Fibroblast of skin of right biceps (primary cell): ENCODE data around the gene IRF7.

Experiments
- DNase-seq: peaks from one replicate; pipeline ENCODE4 v3.0.0-alpha.2; 2013

IRF7 gene

GRCh38 chr11:640021-640706 is 24.4 kb upstream of the IRF7 start:
- DNase-seq: no peak

DNA sequence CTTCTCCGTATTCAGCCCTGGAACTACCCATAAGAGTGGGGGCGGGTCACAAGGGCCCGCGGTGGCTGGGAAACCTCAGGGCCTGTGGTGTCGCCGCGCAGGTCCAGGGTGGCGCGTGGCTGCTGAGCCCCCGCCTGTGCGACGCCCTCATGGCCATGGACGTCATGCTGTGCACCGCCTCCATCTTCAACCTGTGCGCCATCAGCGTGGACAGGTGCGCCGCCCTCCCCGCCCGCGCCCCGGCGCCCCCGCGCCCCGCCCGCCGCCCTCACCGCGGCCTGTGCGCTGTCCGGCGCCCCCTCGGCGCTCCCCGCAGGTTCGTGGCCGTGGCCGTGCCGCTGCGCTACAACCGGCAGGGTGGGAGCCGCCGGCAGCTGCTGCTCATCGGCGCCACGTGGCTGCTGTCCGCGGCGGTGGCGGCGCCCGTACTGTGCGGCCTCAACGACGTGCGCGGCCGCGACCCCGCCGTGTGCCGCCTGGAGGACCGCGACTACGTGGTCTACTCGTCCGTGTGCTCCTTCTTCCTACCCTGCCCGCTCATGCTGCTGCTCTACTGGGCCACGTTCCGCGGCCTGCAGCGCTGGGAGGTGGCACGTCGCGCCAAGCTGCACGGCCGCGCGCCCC is 23.7 kb upstream of the IRF7 start:
- DNase-seq: no peak

DNA sequence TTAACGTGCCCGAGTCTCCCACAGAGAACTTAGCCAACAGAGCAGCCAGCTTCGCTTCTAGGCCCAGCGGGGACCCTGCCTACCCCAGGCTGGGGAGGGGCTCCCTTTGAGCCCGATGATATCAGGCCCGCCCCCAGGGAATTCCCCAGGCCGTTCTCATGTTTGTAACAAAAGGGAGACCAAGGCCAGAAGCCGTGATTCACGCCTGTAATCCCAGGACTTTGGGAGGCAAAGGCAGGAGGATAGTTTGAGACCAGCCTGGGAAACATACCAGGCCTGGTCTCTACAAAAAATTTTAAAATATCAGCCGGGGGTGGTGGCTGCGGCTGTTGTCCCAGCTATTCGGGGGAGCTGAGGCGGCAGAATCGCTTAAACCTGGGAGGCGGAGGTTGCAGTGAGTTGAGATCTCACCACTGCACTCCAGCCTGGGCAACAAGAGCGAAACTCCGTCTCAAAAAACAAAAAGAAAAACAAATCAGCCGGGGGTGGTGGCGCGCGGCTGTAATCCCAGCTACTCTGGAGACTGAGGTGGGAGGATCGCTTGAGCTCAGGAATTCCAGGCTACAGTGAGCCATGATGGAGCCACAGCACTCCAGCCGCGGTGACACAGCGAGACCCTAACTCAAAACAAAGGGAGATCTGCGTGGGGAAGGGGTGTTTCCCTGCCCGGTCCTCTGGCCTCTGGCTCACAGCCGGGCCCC is 23.0 kb upstream of the IRF7 start:
- DNase-seq: peak; percentile 25

DNA sequence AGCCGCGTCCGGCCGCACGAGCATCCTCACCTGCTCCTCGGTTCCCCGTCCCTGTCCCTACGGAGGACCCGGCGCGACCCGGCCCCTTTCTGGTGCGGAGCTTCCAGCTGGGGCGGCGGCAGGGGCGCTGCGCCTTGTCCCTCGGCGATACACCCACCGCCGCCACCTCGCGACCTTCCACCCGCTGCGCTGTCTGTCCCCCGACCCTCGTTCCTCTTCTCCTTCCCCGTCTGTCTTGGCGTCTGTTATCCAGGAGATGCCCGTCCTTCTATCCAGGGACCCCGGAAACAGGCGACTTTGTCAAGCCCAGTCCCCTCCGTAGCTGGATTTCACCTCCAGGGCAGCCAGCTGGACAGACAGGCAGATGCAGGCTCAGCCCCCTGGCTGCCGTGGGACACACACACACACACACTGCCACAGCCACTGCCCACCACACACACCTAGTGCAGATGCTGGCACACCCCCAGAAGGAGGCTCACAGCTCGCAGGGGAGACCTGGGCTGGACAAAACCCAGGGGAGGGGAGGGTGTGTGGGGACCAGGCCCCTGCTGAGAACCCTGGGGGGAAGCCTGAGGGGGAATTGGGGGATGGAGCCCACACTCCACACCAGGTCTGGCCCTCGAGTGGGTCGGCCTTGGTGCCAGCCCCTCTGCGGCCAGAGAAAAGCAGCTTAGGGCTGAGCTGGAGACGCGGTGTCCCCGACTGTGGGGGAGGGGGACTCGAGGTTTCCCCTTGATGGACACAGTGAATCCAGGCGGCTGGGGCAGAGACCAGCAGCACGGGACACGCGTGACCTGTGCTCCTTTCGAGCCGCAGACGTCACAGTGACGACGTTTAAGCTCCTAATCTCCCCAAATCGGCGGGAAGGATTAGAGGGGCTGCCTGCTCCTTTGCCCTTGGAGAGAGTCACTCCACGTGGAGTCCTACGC is 22.1 kb upstream of the IRF7 start:
- no peak for DNase-seq

GRCh38 chr11:637333-637592 is 21.5 kb upstream of the IRF7 start:
- DNase-seq: no peak

DNA sequence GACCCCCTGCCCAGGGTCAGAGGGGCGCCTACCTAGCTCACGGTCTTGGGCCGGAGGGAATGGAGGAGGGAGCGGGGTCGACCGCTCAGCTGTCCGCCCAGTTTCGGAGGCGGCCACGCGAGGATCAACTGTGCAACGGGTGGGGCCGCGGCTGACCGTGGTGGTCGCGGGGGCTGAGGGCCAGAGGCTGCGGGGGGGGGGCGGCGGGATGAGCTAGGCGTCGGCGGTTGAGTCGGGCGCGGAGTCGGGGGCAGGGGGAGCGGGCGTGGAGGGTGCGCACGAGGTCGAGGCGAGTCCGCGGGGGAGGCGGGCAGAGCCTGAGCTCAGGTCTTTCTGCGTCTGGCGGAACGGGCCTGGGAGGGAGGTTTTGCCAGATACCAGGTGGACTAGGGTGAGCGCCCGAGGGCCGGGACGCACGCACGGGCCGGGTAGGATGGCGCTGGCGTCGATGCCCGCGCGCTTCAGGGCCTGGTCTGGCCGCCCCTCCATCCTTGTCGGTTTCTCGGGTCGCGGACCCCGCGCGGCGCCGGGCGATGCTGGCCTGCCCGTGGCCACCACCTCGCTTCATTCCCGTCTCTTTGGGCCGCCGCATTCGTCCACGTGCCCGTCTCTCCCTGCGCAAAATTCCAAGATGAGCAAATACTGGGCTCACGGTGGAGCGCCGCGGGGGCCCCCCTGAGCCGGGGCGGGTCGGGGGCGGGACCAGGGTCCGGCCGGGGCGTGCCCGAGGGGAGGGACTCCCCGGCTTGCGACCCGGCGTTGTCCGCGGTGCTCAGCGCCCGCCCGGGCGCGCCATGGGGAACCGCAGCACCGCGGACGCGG is 21.0 kb upstream of the IRF7 start, which contains the start of gene DRD4:
TSS of gene DRD4 (plus strand) at position 759 of the 822 bp plus-strand sequence. CDS start at position 795, 36 bp downstream.
- peak; percentile 28 for DNase-seq

DNA sequence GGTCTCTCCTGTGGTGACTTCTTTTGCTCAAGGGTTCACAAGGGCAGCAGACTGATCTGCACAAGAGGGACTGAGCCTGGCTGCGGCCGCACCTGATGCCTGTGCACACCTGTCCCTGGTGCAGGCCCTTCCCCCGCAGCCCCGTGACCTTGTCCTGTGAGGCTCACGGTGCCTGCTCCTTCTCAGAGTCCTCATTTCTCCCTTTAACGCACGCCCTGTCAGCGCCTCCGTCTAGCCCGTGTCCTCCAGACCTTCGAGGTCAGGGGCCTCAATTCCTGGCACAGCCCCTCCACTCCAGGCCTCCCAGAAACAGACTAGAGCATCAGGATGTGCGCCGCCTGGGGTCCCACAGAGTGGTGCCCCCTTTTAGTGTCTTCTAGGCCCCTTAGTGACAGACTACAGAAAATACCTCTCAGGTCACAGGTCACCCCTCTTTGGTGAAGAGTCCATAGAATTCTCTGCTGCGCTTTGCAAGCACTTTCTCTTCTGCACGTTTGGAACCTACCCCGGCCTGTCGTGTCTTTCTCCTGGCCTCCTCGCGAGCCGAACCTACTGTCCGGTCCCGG is 20.3 kb upstream of the IRF7 start:
- DNase-seq: no peak

DNA sequence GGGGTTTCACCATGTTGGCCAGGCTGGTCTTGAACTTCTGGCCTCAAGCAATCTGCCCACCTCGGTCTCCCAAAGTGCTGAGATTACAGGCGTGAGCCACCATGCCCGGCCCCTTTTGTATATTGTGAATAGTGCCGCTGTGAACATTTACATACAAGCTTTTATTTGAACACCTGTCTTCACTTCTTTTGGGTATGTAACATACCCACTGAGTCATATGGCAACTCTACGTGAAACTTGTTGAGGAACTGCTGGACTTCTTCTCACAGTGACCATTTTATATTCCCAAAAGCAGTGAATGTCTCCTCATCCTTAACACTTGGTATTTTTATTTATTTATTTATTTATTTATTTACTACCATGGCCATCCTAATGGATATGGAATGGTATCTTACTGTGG is 15.1 kb upstream of the IRF7 start:
- no peak for DNase-seq

GRCh38 chr11:629237-629583 is 13.5 kb upstream of the IRF7 start:
- DNase-seq: no peak

DNA sequence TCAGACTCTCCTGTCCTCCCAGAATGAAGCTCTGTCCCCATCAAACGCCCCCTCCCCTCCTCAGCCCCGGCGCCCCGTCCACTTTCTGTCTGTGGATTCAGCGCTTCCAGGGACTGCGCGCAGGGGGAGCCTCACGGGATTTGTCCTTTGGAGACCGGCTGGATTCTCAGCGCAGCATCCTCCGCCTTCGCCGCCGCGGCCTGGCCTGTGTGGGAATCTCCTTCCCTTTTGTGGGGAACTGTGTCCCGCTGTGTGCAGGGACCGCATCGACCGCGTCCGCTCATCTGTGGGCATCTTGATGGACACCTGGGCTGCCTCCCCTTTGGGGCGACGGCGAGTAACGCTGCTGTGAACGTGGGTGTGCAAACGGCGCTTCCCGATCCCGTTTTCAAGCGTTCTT is 12.3 kb upstream of the IRF7 start:
- DNase-seq: no peak

DNA sequence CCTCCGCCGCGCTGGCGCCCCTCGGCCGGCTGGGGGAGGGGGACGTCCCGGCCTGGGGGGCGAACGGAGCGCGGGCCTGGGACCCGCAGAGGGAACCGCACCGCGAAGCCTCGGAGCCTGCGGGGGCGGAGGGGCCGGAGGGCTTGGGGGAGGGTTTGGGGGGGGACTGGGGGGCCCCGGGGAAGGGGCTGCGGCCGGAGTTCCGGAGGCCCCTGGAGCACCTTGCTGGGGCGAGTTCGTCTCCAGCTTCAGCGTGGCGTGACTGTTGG is 11.5 kb upstream of the IRF7 start:
- no peak for DNase-seq

GRCh38 chr11:626475-627307 is 10.9 kb upstream of the IRF7 start, which contains the start of gene SCT:
TSS of gene SCT (minus strand) at chr11:627181. CDS start at chr11:627143, 38 bp downstream.
- no peak for DNase-seq

GRCh38 chr11:625636-626268 is 10.0 kb upstream of the IRF7 start:
- no peak for DNase-seq

DNA sequence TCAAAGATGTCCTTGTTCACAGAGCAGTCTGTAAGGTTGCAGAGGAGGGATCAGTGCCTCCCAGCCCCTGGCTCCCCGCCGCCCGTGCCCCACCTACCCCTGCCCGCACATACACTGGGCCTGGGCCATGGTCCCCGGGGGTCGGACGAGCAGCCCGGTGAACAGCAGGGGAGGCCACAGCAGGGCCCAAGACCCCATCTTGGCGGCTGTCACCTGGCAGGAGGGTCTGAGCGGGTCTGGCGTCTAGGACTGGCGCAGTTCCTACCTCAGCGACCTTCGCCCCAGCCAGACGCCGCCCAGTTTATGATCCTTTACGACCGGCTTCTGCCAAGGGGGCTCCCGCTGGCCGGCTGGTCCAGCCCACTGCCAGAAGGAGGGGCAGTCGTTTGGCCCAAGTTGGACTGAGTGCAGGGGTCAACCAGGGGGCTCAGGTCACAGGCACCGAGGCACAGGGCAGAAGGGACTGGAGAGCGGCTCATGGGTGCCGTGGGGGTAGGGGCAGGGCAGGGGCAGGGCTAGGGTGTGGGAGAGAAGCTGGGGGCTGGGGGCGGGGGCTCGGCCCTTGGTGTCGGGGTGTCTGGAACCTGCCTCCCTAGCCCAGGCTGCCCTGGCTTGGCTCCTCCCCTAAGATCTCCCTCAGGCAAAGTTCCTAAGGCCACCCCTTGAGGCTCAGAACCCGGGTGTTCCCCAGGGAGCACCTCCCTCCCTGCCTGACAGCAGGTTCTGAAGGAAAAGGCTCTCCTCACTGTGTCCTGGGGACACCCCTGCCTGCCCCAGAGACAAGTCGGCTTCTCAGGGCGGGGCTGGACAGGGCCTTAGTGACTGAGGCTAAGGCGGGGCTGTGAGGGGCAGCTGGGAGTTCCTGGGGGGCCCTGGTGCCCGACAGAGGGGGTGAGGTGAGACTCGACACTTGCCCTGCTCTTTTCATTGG is 9.2 kb upstream of the IRF7 start, which contains the start of gene CDHR5:
TSS of gene CDHR5 (minus strand) at position 251 of the 931 bp plus-strand sequence. CDS start at position 198, 53 bp downstream.
- DNase-seq: no peak

GRCh38 chr11:623999-624704 is 8.4 kb upstream of the IRF7 start:
- DNase-seq: no peak

DNA sequence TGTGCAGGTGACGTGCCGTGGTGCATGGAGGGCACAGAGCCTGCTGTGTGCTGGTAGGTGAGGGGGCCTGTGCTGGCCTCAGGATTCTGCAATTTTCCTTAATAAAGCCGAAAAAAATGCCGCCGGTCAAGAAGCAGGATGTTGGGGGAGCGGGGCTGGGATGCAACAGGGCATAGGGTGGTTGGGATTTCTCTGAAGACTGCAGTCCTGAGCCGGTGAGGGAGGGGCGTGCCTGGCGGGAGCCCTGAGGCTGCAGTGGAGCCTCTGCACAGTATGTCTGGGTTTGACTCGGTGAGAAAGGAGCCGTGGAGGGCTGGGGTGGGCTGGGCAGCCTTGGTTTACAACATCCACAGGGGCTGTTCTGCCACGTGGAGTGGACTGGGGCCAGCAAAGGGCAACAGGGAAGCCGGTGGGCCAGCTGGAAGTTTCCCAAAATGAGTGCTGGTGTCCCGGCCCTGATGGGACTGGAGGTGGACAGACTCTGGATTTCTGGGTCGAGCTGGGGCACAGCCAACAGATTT is 7.7 kb upstream of the IRF7 start:
- no peak for DNase-seq

DNA sequence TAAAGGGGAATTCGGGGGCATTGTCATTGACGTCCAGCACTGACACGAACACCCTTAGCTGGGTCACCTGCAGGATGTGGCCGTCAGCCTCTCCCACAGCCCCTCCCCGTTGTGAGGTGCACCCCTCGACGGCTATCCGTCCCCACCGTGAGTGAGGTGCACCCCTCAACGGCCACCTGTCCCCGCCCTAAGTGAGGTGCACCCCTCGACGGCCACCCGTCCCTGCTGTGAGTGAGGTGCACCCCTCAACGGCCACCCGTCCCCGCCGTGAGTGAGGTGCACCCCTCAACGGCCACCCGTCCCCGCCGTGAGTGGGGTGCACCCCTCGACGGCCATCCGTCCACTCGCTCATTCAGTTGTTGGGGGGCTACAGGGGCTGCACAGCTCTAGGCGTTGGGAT is 6.1 kb upstream of the IRF7 start:
- DNase-seq: no peak

GRCh38 chr11:620935-621814 is 5.4 kb upstream of the IRF7 start:
- DNase-seq: no peak
